ENCODE results near the gene AP4S1. TPM values are rescaled to one million over a fixed set of nuclear protein-coding genes. Genes with fewer than 3 reads are reported as not detected.

Gene AP4S1
- total RNA-seq, 1 donor from 2014 or later, result 9.2 TPM

GRCh38 chr14:31069343-31069742, 43.9 kb downstream of the AP4S1 start:
- no peak for DNase-seq (ENCODE audit: low spot score)
- TF ChIP-seq CTCF (IDR thresholded peaks at IDR 0.05; ENCODE audit: unreplicated experiment), result no peak
- Mint-ChIP-seq H3K4me3 (ENCODE audit: unreplicated experiment) (no peak overlapping the region), H3K36me3 (ENCODE audit: low read depth, unreplicated experiment) (peaks cover 7% of the 10 kb centered on the region), H3K27me3 (ENCODE audit: unreplicated experiment) (no peaks in the 10 kb centered on the region), H3K27ac (ENCODE audit: unreplicated experiment) (no peak overlapping the region), H3K9me3 (ENCODE audit: unreplicated experiment) (no peaks in the 10 kb centered on the region), H3K4me1 (ENCODE audit: unreplicated experiment) (no peaks in the 10 kb centered on the region)

GRCh38 chr14:31070431-31070830, 45.0 kb downstream of the AP4S1 start:
- H3K9me3 Mint-ChIP-seq (ENCODE audit: unreplicated experiment), result no peaks in the 10 kb centered on the region
- H3K27ac Mint-ChIP-seq (ENCODE audit: unreplicated experiment), result no peak overlapping the region
- H3K4me1 Mint-ChIP-seq (ENCODE audit: unreplicated experiment), result no peaks in the 10 kb centered on the region
- no peak for TF ChIP-seq CTCF (IDR thresholded peaks at IDR 0.05; ENCODE audit: unreplicated experiment)
- no peaks in the 10 kb centered on the region for H3K27me3 Mint-ChIP-seq (ENCODE audit: unreplicated experiment)
- peaks cover 12% of the 10 kb centered on the region for H3K36me3 Mint-ChIP-seq (ENCODE audit: low read depth, unreplicated experiment)
- no peak for DNase-seq (ENCODE audit: low spot score)
- no peak overlapping the region for H3K4me3 Mint-ChIP-seq (ENCODE audit: unreplicated experiment)

GRCh38 chr14:31071151-31071550, 45.7 kb downstream of the AP4S1 start:
- Mint-ChIP-seq H3K36me3 (ENCODE audit: low read depth, unreplicated experiment) (peaks cover 12% of the 10 kb centered on the region), H3K4me3 (ENCODE audit: unreplicated experiment) (no peak overlapping the region), H3K27me3 (ENCODE audit: unreplicated experiment) (no peaks in the 10 kb centered on the region), H3K9me3 (ENCODE audit: unreplicated experiment) (no peaks in the 10 kb centered on the region), H3K4me1 (ENCODE audit: unreplicated experiment) (no peaks in the 10 kb centered on the region), H3K27ac (ENCODE audit: unreplicated experiment) (no peak overlapping the region)
- TF ChIP-seq CTCF (IDR thresholded peaks at IDR 0.05; ENCODE audit: unreplicated experiment), result no peak
- no peak for DNase-seq (ENCODE audit: low spot score)

GRCh38 chr14:31075144-31075543, 49.7 kb downstream of the AP4S1 start:
- H3K4me3 Mint-ChIP-seq (ENCODE audit: unreplicated experiment), result no peak overlapping the region
- no peaks in the 10 kb centered on the region for H3K27me3 Mint-ChIP-seq (ENCODE audit: unreplicated experiment)
- H3K27ac Mint-ChIP-seq (ENCODE audit: unreplicated experiment), result no peak overlapping the region
- H3K4me1 Mint-ChIP-seq (ENCODE audit: unreplicated experiment), result no peaks in the 10 kb centered on the region
- no peak for TF ChIP-seq CTCF (IDR thresholded peaks at IDR 0.05; ENCODE audit: unreplicated experiment)
- DNase-seq (ENCODE audit: low spot score), result no peak
- peaks cover 12% of the 10 kb centered on the region for H3K36me3 Mint-ChIP-seq (ENCODE audit: low read depth, unreplicated experiment)
- H3K9me3 Mint-ChIP-seq (ENCODE audit: unreplicated experiment), result no peaks in the 10 kb centered on the region

- H3K36me3 Mint-ChIP-seq (ENCODE audit: low read depth, unreplicated experiment), result peaks cover 8% of the 10 kb centered on the region
- no peak overlapping the region for H3K27ac Mint-ChIP-seq (ENCODE audit: unreplicated experiment)
- H3K4me3 Mint-ChIP-seq (ENCODE audit: unreplicated experiment), result no peak overlapping the region
- DNase-seq (ENCODE audit: low spot score), result no peak
- no peaks in the 10 kb centered on the region for H3K9me3 Mint-ChIP-seq (ENCODE audit: unreplicated experiment)
- TF ChIP-seq CTCF (IDR thresholded peaks at IDR 0.05; ENCODE audit: unreplicated experiment), result no peak
- H3K27me3 Mint-ChIP-seq (ENCODE audit: unreplicated experiment), result peaks cover 4% of the 10 kb centered on the region
- H3K4me1 Mint-ChIP-seq (ENCODE audit: unreplicated experiment), result peaks cover 2% of the 10 kb centered on the region
Measured at GRCh38 chr14:31078766-31079165, 53.3 kb downstream of the AP4S1 start.

All from endothelial cell (in vitro differentiated cells).